HepG2 (cell line): ENCODE results near the gene CENPP. TPM values are rescaled to one million over a fixed set of nuclear protein-coding genes. Genes with fewer than 3 reads are reported as not detected.

Source experiments
- ATAC-seq: fragments of 200-7000 bp; cut with Tn5 transposase; 3 replicates; pipeline ENCODE4 v1.9.1; 2020; ENCODE audit warnings: mild to moderate bottlenecking, moderate library complexity
- BruUV-seq: library from RNA; stranded (reverse); fragments of 400-500 nt; replicated peaks from 2 replicates; lab custom pipeline; 2021; lab: Mats Ljungman, UMichigan
- CTCF ChIA-PET: fragments of 300-600 bp; formaldehyde crosslinking; extraction: SDS; loops from one replicate; lab custom pipeline; 2021; ENCODE audit warnings: low total read pairs, inconsistent platforms, low intra/inter-chr PET ratio; lab: Yijun Ruan, JAX
- POLR2A ChIA-PET: fragments of 350-600 bp; sonication (Branson Sonifier 250); formaldehyde crosslinking; loops from one replicate; lab custom pipeline; 2020; ENCODE audit warnings: antibody characterized with exemption, inconsistent platforms; lab: Yijun Ruan, JAX
- DNase-seq: peaks from one replicate; pipeline ENCODE4 v3.0.0-alpha.2; 2015; ENCODE audit warnings: low spot score
- FAIRE-seq: peaks from 3 replicates; lab custom pipeline; 2011; peaks lifted over from hg19 to GRCh38; lab: Jason Lieb, UNC
- H2AFZ ChIP-seq: one replicate; pipeline ENCODE4 v1.6.1; 2011; ENCODE audit warnings: low read length, inconsistent platforms
- H3K27ac ChIP-seq: fragments of 300-600 bp; 3 replicates; pipeline ENCODE4 v1.8.0; 2011; ENCODE audit warnings: mixed run types, mild to moderate bottlenecking, mixed read lengths, low read length, inconsistent platforms; ENCODE audit not compliant: insufficient read depth; ENCODE audit errors: extremely low read length
- H3K27me3 ChIP-seq, 2 experiments: fragments of 200-600 bp in 1 of 2; 2 replicates in 1 of 2; 3 replicates in 1 of 2; pipeline versions ENCODE4 v1.6.0 to v1.8.0; 2011; ENCODE audit warnings: low read length in 2 of 2, mild to moderate bottlenecking in 2 of 2, moderate library complexity in 2 of 2, inconsistent platforms in 1 of 2; ENCODE audit not compliant: insufficient read depth in 2 of 2, control insufficient read depth in 1 of 2
- H3K36me3 ChIP-seq, 2 experiments: fragments of 200-600 bp in 1 of 2; replicated peaks in 1 of 2; 2 replicates in 1 of 2; 3 replicates in 1 of 2; pipeline versions ENCODE4 v1.5.1 to v1.8.0; 2011; ENCODE audit warnings: low read length in 2 of 2, inconsistent platforms in 1 of 2; ENCODE audit not compliant: insufficient read depth in 2 of 2, control insufficient read depth in 1 of 2
- H3K4me1 ChIP-seq: 2 replicates; pipeline ENCODE4 v1.5.1; 2012; ENCODE audit warnings: low read length, inconsistent platforms; ENCODE audit not compliant: insufficient read depth
- H3K4me2 ChIP-seq: 2 replicates; pipeline ENCODE4 v1.6.0; 2011; ENCODE audit warnings: low read depth, low read length, inconsistent platforms
- H3K4me3 ChIP-seq, 3 experiments: fragments of 200-600 bp in 1 of 3; sonication (generic), shearing (Covaris generic) in 1 of 3; replicated peaks in 1 of 3; 2 replicates each; pipeline ENCODE4 v1.5.1; 2011 to 2016; ENCODE audit warnings: low read length in 3 of 3, inconsistent platforms in 2 of 3, low read depth in 2 of 3, mild to moderate bottlenecking in 2 of 3, control low read depth in 1 of 3, mixed read lengths in 1 of 3; ENCODE audit not compliant: insufficient read depth in 1 of 3
- H3K79me2 ChIP-seq: one replicate; pipeline ENCODE4 v1.6.1; 2011; ENCODE audit warnings: low read length, inconsistent platforms; ENCODE audit not compliant: insufficient read depth
- H3K9ac ChIP-seq: 2 replicates; pipeline ENCODE4 v1.6.0; 2011; ENCODE audit warnings: mild to moderate bottlenecking, low read depth, low read length, inconsistent platforms; ENCODE audit not compliant: insufficient read depth
- H3K9me3 ChIP-seq: 2 replicates; pipeline ENCODE4 v1.5.1; 2012; ENCODE audit warnings: mild to moderate bottlenecking, low read length
- H4K20me1 ChIP-seq: 2 replicates; pipeline ENCODE4 v1.6.0; 2011; ENCODE audit warnings: inconsistent platforms, mild to moderate bottlenecking, low read length, moderate library complexity; ENCODE audit not compliant: insufficient read depth
- AHDC1 ChIP-seq: sonication (generic); formaldehyde crosslinking; IDR thresholded peaks from 2 replicates; pipeline ENCODE4 v1.5.1; 2020; ENCODE audit warnings: mild to moderate bottlenecking, missing genetic modification reagents, borderline replicate concordance
- BRCA1 ChIP-seq: sonication (generic); formaldehyde crosslinking; IDR thresholded peaks from 2 replicates; pipeline ENCODE4 v1.4.0; 2020; ENCODE audit warnings: missing genetic modification reagents
- EZH2 ChIP-seq: conservative IDR thresholded peaks from 2 replicates; pipeline ENCODE4 v1.6.1; 2012; ENCODE audit warnings: mild to moderate bottlenecking, low read depth, low read length, moderate library complexity
- GLMP ChIP-seq: sonication (generic); formaldehyde crosslinking; IDR thresholded peaks from 2 replicates; pipeline ENCODE4 v1.9.0; 2021; ENCODE audit warnings: missing genetic modification reagents, mild to moderate bottlenecking, borderline replicate concordance
- HDAC2 ChIP-seq: sonication (generic); formaldehyde crosslinking; IDR thresholded peaks from 2 replicates; pipeline ENCODE4 v1.4.0; 2020; ENCODE audit warnings: missing genetic modification reagents
- PHF20 ChIP-seq: sonication (generic); formaldehyde crosslinking; IDR thresholded peaks from 2 replicates; pipeline ENCODE4 v1.5.0; 2020; ENCODE audit warnings: mild to moderate bottlenecking, missing genetic modification reagents
- TAF1 ChIP-seq: sonication (generic); formaldehyde crosslinking; IDR thresholded peaks from 2 replicates; pipeline ENCODE4 v1.4.0; 2020; ENCODE audit warnings: missing genetic modification reagents
- TCF12 ChIP-seq, 2 experiments: fragments of 450-650 bp in 1 of 2; sonication (generic) in 1 of 2; formaldehyde crosslinking in 1 of 2; IDR thresholded peaks; 2 replicates each; pipeline versions ENCODE4 v1.6.1 to v1.8.0; 2017 to 2022; ENCODE audit warnings: antibody characterized with exemption in 1 of 2, mild to moderate bottlenecking in 1 of 2, missing genetic modification reagents in 1 of 2, moderate library complexity in 1 of 2
- ZBTB3 ChIP-seq: sonication (generic); formaldehyde crosslinking; IDR thresholded peaks from 2 replicates; pipeline ENCODE4 v1.4.0; 2020; ENCODE audit warnings: low read depth, mild to moderate bottlenecking, moderate library complexity, missing genetic modification reagents, borderline replicate concordance
- ZFP36L2 ChIP-seq: sonication (generic); formaldehyde crosslinking; IDR thresholded peaks from 2 replicates; pipeline ENCODE4 v1.4.0; 2020; ENCODE audit warnings: missing genetic modification reagents
- ZFP90 ChIP-seq: sonication (generic); formaldehyde crosslinking; IDR thresholded peaks from 2 replicates; pipeline ENCODE4 v1.8.0; 2022; ENCODE audit warnings: missing genetic modification reagents, mild to moderate bottlenecking, inconsistent platforms, borderline replicate concordance
- ZNF44 ChIP-seq: sonication (generic); formaldehyde crosslinking; IDR thresholded peaks from 2 replicates; pipeline ENCODE4 v1.5.1; 2020; ENCODE audit warnings: mild to moderate bottlenecking, missing genetic modification reagents
- ZNF766 ChIP-seq: sonication (generic); formaldehyde crosslinking; IDR thresholded peaks from 2 replicates; pipeline ENCODE4 v1.5.0; 2020; ENCODE audit warnings: missing genetic modification reagents, borderline replicate concordance
- WGBS: methylation state at CpG from one replicate; pipeline ENCODE4 v1.1.6; 2017; ENCODE audit warnings: low lambda C conversion rate; 5-methylcytosine and 5-hydroxymethylcytosine counted together
- in situ Hi-C: cut with HindIII; loops from 2 replicates; pipeline ENCODE4 v1.10.0; 2017; ENCODE audit warnings: low pct_unique_long_range_greater_than_20kb; ENCODE audit not compliant: extremely low pct_ligation_motif_present
- intact Hi-C: fragments of 100-400 bp; cut with micrococcal nuclease; formaldehyde crosslinking; loops from one replicate; pipeline ENCODE4 v1.10.0; 2022; ENCODE audit not compliant: unreplicated experiment
- polyA plus RNA-seq, 8 experiments: library from polyadenylated mRNA; depleted of rRNA in 3 of 8; stranded (reverse) in 7 of 8; unstranded in 1 of 8; fragments of >200 nt; fragmentation: Illumina TruSeq in 4 of 8; extraction: Trizol in 4 of 8; gene quantifications; 2 replicates each; pipeline versions ENCODE4 v1.2.1 to v1.2.3, GENCODE V29; 2011 to 2016; ENCODE audit warnings: low read depth in 4 of 8, missing spikeins in 1 of 8, mixed read lengths in 1 of 8; ENCODE audit not compliant: insufficient read depth in 1 of 8
- total RNA-seq, 5 experiments: library from RNA; depleted of rRNA; stranded (reverse); fragments of >200 nt; fragmentation: Illumina TruSeq; extraction: Trizol; gene quantifications; 2 replicates each; pipeline ENCODE4 v1.2.3, GENCODE V29; 2016; ENCODE audit warnings: low read depth in 1 of 5
- TF ChIP-seq, protein P1 (sequence below): sonication (generic); formaldehyde crosslinking; IDR thresholded peaks from 2 replicates; pipeline ENCODE4 v1.4.0; 2020; ENCODE audit warnings: missing genetic modification reagents, borderline replicate concordance
- TF ChIP-seq, protein P2 (sequence below): sonication (generic); formaldehyde crosslinking; IDR thresholded peaks from 2 replicates; pipeline ENCODE4 v1.8.0; 2022; ENCODE audit warnings: missing genetic modification reagents, low read depth, mild to moderate bottlenecking, borderline replicate concordance

Gene CENPP
- total and polyA plus RNA-seq, 2 of the 13 experiments (the other 11 are each of a cell fraction or from before 2014, with no cell fraction given): 2.0 to 11.4 TPM

DNA sequence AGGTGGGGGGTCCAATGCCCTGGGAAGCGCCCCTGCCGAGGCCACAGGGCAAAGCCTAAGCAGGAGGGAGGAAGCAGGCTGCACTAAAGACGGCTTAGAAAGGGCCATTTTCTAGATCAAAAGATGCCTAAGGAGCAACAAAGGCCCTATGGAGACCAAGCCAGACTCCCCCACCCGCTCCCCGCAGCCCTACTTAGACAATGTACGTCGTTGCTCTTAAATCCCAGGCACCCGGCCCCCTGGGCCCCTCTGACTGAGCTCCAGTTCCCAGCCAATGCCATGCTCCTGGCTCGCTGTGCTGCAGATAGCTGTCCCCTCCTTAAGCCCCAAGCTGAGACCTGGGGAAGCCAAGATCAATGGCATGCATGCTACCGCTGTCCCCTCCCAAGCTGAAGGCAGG is 333.8 kb downstream of the CENPP start (continued):
- TF ChIP-seq PHF20 (CRISPR knock-in tag) (no peak), GLMP (no peak), TCF12 (IDR thresholded peaks at IDR 0.05) (no peak), TCF12 (CRISPR knock-in tag; IDR thresholded peaks at IDR 0.05) (no peak)

- Histone ChIP-seq H3K27me3 (no peaks in the 10 kb centered on the region), H3K27ac (no peak overlapping the region), H2AFZ (no peak overlapping the region), H3K79me2 (peaks cover 27% of the 10 kb centered on the region), H3K4me1 (peaks cover 13% of the 10 kb centered on the region), H3K9me3 (no peaks in the 10 kb centered on the region), H3K9ac (no peak overlapping the region), H4K20me1 (peaks cover 4% of the 10 kb centered on the region; the same call in 1 of the 2 replicates), H3K4me2 (no peak overlapping the region), H3K4me3 (no peak overlapping the region), H3K36me3 (peaks cover 4 to 25% of the 10 kb centered on the region in 2 experiments; a peak in 4 of 5 replicates)
- WGBS: 93% methylated on average over 1 of the region's 4 CpGs
- BruUV-seq: no TSS peak
- POLR2A ChIA-PET: no interaction called here
- ATAC-seq (no peak), DNase-seq (no peak), FAIRE-seq (no peak)
- in situ Hi-C loops (no loop called here), intact Hi-C loops (no loop called here)
- CTCF ChIA-PET: no interaction called here
- TF ChIP-seq ZBTB3 (CRISPR knock-in tag) (no peak), ZFP36L2 (CRISPR knock-in tag) (no peak), ZNF766 (CRISPR knock-in tag) (no peak), TAF1 (no peak), ZNF44 (CRISPR knock-in tag) (no peak), HDAC2 (no peak), BRCA1 (CRISPR knock-in tag) (no peak), EZH2 (no peak), AHDC1 (no peak), ZFP90 (CRISPR knock-in tag) (no peak)
- TF ChIP-seq, protein P1, sequence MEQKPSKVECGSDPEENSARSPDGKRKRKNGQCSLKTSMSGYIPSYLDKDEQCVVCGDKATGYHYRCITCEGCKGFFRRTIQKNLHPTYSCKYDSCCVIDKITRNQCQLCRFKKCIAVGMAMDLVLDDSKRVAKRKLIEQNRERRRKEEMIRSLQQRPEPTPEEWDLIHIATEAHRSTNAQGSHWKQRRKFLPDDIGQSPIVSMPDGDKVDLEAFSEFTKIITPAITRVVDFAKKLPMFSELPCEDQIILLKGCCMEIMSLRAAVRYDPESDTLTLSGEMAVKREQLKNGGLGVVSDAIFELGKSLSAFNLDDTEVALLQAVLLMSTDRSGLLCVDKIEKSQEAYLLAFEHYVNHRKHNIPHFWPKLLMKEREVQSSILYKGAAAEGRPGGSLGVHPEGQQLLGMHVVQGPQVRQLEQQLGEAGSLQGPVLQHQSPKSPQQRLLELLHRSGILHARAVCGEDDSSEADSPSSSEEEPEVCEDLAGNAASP: no peak
- TF ChIP-seq, protein P2, sequence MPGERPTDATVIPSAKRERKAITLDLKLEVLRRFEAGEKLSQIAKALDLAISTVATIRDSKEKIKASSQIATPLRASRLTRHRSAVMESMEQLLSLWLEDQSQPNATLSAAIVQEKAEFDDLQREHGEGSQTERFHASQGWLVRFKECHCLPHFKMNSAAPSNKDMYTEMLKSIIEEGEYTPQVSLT: no peak
Observed at GRCh38 chr9:92660266-92660665, 334.5 kb downstream of the CENPP start.
